Hepatocyte (in vitro differentiated cells): Measurements from ENCODE around the gene CNTNAP2. TPM values are rescaled to one million over a fixed set of nuclear protein-coding genes. Genes with fewer than 3 reads are reported as not detected.

Source experiments
- DNase-seq: peaks from one replicate; pipeline ENCODE4 v3.0.0-alpha.2; 2016; ENCODE audit warnings: low spot score
- H2AFZ ChIP-seq: fragments of 200-600 bp; sonication (generic); 2 replicates; pipeline ENCODE4 v1.6.0; 2016; ENCODE audit warnings: antibody characterized with exemption, mild to moderate bottlenecking
- H3K27ac ChIP-seq: fragments of 200-600 bp; sonication (generic); 2 replicates; pipeline ENCODE4 v1.5.1; 2016; ENCODE audit warnings: mild to moderate bottlenecking
- H3K27me3 ChIP-seq: fragments of 200-600 bp; sonication (generic); 2 replicates; pipeline ENCODE4 v1.6.1; 2016
- H3K36me3 ChIP-seq: fragments of 200-600 bp; sonication (generic); replicated peaks from 2 replicates; pipeline ENCODE4 v1.5.1; 2016; ENCODE audit warnings: low read depth; ENCODE audit not compliant: insufficient read depth
- H3K4me1 ChIP-seq: fragments of 200-600 bp; sonication (generic); 2 replicates; pipeline ENCODE4 v1.5.1; 2016; ENCODE audit warnings: mild to moderate bottlenecking, moderate library complexity; ENCODE audit not compliant: insufficient read depth
- H3K4me2 ChIP-seq: fragments of 200-600 bp; sonication (generic); 2 replicates; pipeline ENCODE4 v1.6.0; 2016
- H3K4me3 ChIP-seq: fragments of 200-600 bp; sonication (generic); 2 replicates; pipeline ENCODE4 v1.5.1; 2016; ENCODE audit warnings: mild to moderate bottlenecking
- H3K79me2 ChIP-seq: fragments of 200-600 bp; sonication (generic); 2 replicates; pipeline ENCODE4 v1.6.0; 2017; ENCODE audit warnings: mild to moderate bottlenecking
- H3K9me2 ChIP-seq: fragments of 200-600 bp; sonication (generic); replicated peaks from 2 replicates; pipeline ENCODE4 v1.6.0; 2017; ENCODE audit warnings: mild to moderate bottlenecking; ENCODE audit not compliant: insufficient read depth
- H3K9me3 ChIP-seq: fragments of 200-600 bp; sonication (generic); 2 replicates; pipeline ENCODE4 v1.5.1; 2016; ENCODE audit warnings: low read depth, mild to moderate bottlenecking
- H4K20me1 ChIP-seq: fragments of 200-600 bp; sonication (generic); 2 replicates; pipeline ENCODE4 v1.6.0; 2016; ENCODE audit warnings: mild to moderate bottlenecking; ENCODE audit not compliant: insufficient read depth, poor library complexity, severe bottlenecking
- EZH2 ChIP-seq: fragments of 200-600 bp; sonication (generic); IDR thresholded peaks from 2 replicates; pipeline ENCODE4 v1.6.1; 2016; ENCODE audit warnings: antibody characterized with exemption, mild to moderate bottlenecking, borderline replicate concordance
- EZH2phosphoT487 ChIP-seq: fragments of 200-600 bp; sonication (generic); IDR thresholded peaks from one replicate; pipeline ENCODE4 v1.6.1; 2018; ENCODE audit warnings: antibody characterized with exemption, mild to moderate bottlenecking, low read depth, moderate library complexity; ENCODE audit not compliant: unreplicated experiment, severe bottlenecking
- WGBS: methylation state at CpG from one replicate; pipeline ENCODE4 v1.1.6; 2016; ENCODE audit warnings: low lambda C conversion rate; ENCODE audit errors: missing lambda C conversion rate; 5-methylcytosine and 5-hydroxymethylcytosine counted together
- polyA plus RNA-seq: library from polyadenylated mRNA; unstranded; fragments of >200 nt; fragmentation: Nextera tagmentation; extraction: Ambion mirVana; gene quantifications from 2 replicates; pipeline ENCODE4 v1.2.1, GENCODE V29; 2016
- total RNA-seq: library from RNA; depleted of rRNA; stranded (reverse); fragments of >200 nt; gene quantifications from 2 replicates; pipeline ENCODE4 v1.2.3, GENCODE V29; 2014
- TF ChIP-seq, protein P1 (sequence below): fragments of 200-600 bp; sonication (generic); IDR thresholded peaks from 2 replicates; pipeline ENCODE4 v1.5.1; 2016; ENCODE audit warnings: antibody characterized with exemption, mild to moderate bottlenecking; ENCODE audit not compliant: poor library complexity

The CNTNAP2 gene
- total and polyA plus RNA-seq, 2 experiments from 2014 or later = 7.5 to 14.7 TPM

DNA sequence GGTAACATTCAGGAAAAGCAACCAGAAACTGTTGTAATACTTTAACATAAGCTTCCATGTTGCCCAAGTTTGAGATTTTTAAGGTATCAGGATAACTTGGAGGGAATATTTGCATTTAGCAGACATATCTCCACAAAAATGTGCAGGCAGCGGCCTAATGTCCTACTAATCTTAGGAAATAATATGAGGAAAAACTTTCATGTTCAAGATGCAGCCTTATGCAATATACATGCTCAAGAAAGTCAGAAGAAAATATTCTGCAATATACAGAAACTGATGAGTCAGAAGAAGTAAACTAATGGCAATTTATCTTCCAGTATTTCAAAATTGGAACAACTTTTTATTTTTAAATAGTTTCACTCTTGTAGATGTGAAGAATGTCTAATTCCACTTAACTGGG, 2010.8 kb downstream of the CNTNAP2 start:
- 62% methylated on average over 1 of the region's 1 CpG for WGBS
- H3K4me3 ChIP-seq = no peak overlapping the region
- no peaks in the 10 kb centered on the region for H3K27me3 ChIP-seq
- no peak overlapping the region for H3K27ac ChIP-seq
- no peaks in the 10 kb centered on the region for H3K36me3 ChIP-seq
- no peaks in the 10 kb centered on the region for H3K79me2 ChIP-seq
- no peak overlapping the region for H3K4me2 ChIP-seq
- no peak for DNase-seq
- no peak overlapping the region for H2AFZ ChIP-seq
- H3K4me1 ChIP-seq = no peaks in the 10 kb centered on the region
- H3K9me3 ChIP-seq = no peaks in the 10 kb centered on the region
- no peaks in the 10 kb centered on the region for H4K20me1 ChIP-seq
- TF ChIP-seq EZH2phosphoT487 = no peak
- TF ChIP-seq EZH2 = no peak
- TF ChIP-seq, protein P1, sequence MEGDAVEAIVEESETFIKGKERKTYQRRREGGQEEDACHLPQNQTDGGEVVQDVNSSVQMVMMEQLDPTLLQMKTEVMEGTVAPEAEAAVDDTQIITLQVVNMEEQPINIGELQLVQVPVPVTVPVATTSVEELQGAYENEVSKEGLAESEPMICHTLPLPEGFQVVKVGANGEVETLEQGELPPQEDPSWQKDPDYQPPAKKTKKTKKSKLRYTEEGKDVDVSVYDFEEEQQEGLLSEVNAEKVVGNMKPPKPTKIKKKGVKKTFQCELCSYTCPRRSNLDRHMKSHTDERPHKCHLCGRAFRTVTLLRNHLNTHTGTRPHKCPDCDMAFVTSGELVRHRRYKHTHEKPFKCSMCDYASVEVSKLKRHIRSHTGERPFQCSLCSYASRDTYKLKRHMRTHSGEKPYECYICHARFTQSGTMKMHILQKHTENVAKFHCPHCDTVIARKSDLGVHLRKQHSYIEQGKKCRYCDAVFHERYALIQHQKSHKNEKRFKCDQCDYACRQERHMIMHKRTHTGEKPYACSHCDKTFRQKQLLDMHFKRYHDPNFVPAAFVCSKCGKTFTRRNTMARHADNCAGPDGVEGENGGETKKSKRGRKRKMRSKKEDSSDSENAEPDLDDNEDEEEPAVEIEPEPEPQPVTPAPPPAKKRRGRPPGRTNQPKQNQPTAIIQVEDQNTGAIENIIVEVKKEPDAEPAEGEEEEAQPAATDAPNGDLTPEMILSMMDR = no peak
- no peaks in the 10 kb centered on the region for H3K9me2 ChIP-seq

DNA sequence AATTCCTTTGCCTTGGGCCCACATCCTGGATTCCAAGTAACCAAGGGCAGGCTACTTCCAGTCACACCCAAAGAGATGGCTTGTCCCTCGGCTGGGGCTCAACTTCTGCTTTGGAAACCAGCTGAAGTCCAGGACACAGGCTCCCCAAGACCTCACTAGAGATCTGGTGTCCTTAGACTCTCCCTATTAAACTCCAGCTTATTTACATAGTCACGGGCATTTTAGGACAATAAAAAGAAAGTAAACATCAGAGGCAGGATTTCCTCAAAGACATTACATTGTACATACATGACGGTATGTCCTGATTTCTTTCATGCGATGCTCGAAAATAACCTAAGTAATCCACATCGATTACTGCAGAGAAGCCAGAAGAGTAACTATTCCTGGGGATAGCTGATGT, 2012.4 kb downstream of the CNTNAP2 start:
- H3K9me3 ChIP-seq = no peaks in the 10 kb centered on the region
- DNase-seq = no peak
- WGBS = 75% methylated on average over 6 of the region's 6 CpGs
- no peaks in the 10 kb centered on the region for H3K27me3 ChIP-seq
- no peak overlapping the region for H3K4me3 ChIP-seq
- no peak overlapping the region for H3K4me2 ChIP-seq
- TF ChIP-seq EZH2phosphoT487 (no peak), EZH2 (no peak)
- TF ChIP-seq, protein P1 = no peak
- H3K79me2 ChIP-seq = no peaks in the 10 kb centered on the region
- H3K27ac ChIP-seq = no peak overlapping the region
- H3K36me3 ChIP-seq = no peaks in the 10 kb centered on the region
- H2AFZ ChIP-seq = no peak overlapping the region
- H4K20me1 ChIP-seq = no peaks in the 10 kb centered on the region
- no peaks in the 10 kb centered on the region for H3K4me1 ChIP-seq
- no peaks in the 10 kb centered on the region for H3K9me2 ChIP-seq

DNA sequence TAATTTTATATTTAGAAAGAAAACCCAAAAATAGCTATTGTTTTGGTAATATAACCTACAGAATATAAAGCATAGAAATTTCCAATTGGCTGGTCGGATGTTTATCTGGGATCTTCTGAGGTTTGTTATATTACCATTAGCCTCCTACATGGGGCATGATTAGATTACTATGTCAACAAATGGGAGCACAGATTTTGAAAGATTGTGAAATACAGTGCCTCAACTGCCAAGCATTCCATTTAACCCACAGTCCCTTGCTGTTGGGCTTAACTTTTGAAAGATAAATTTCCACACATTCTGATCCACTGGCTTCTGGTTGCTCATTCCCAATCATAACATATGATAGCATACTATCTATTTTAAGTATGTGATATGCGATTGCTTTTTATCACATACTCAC, 2018.5 kb downstream of the CNTNAP2 start:
- no peak for TF ChIP-seq EZH2
- no peak for TF ChIP-seq EZH2phosphoT487
- TF ChIP-seq, protein P1 = no peak
- no peaks in the 10 kb centered on the region for H3K9me3 ChIP-seq
- 65% methylated on average over 2 of the region's 2 CpGs for WGBS
- no peaks in the 10 kb centered on the region for H3K36me3 ChIP-seq
- no peaks in the 10 kb centered on the region for H4K20me1 ChIP-seq
- H3K4me2 ChIP-seq = no peak overlapping the region
- H3K27ac ChIP-seq = no peak overlapping the region
- H3K9me2 ChIP-seq = no peaks in the 10 kb centered on the region
- H2AFZ ChIP-seq = no peak overlapping the region
- H3K4me3 ChIP-seq = no peak overlapping the region
- DNase-seq = no peak
- H3K79me2 ChIP-seq = no peaks in the 10 kb centered on the region
- no peaks in the 10 kb centered on the region for H3K4me1 ChIP-seq
- no peaks in the 10 kb centered on the region for H3K27me3 ChIP-seq

DNA sequence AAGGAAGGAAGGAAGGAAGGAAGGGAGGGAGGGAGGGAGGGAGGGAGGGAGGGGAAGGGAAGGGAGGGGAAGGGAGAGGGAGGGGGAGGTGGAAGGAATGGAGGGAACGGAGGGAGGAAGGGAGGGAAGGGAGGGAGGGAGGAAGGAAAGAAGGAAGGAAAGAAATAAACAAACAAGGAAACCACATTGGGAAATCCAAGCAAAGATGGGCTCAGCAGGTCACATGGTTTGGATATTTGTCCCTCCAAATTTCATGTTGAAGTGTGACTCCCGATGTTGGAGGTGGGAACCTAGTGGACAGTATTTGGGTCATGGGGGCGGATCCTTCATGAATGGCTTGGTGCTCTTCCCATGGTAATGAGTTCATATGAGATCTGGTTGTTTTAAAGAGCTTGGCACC, 2019.4 kb downstream of the CNTNAP2 start:
- Histone ChIP-seq H3K27ac (no peak overlapping the region), H3K9me3 (no peaks in the 10 kb centered on the region), H4K20me1 (no peaks in the 10 kb centered on the region), H3K4me2 (no peak overlapping the region), H3K4me3 (no peak overlapping the region), H3K9me2 (no peaks in the 10 kb centered on the region), H3K79me2 (no peaks in the 10 kb centered on the region), H3K36me3 (no peaks in the 10 kb centered on the region), H2AFZ (no peak overlapping the region), H3K4me1 (no peaks in the 10 kb centered on the region), H3K27me3 (no peaks in the 10 kb centered on the region)
- DNase-seq = no peak
- WGBS = 100% methylated on average over 2 of the region's 3 CpGs
- TF ChIP-seq EZH2phosphoT487 (no peak), EZH2 (no peak)
- TF ChIP-seq, protein P1 = no peak
